GM18498 (cell line): Measurements from ENCODE around the gene C6orf163.

Experiments
- ATAC-seq: cut with Tn5 transposase; IDR thresholded peaks from one replicate; pipeline ENCODE4 v1.9.1; 2021; ENCODE audit warnings: mild to moderate bottlenecking, moderate library complexity; ENCODE audit not compliant: unreplicated experiment

Gene C6orf163

GRCh38 chr6:87407901-87408720, 63.5 kb downstream of the C6orf163 start, which contains the start of gene CFAP206:
Gene CFAP206 (plus strand): TSS chr6:87407972. CDS start chr6:87409840, 1,868 bp downstream.
- peak; percentile 86 for ATAC-seq

GRCh38 chr6:87408721-87409155, 64.1 kb downstream of the C6orf163 start:
- no peak for ATAC-seq
